Panc1 (cell line): ENCODE results near the gene MAP1LC3A. TPM values are rescaled to one million over a fixed set of nuclear protein-coding genes. Genes with fewer than 3 reads are reported as not detected.

Experiments used
- ATAC-seq: fragments of 200-7000 bp; cut with Tn5 transposase; 2 replicates; pipeline ENCODE4 v1.9.1; 2020; ENCODE audit warnings: mild to moderate bottlenecking, moderate library complexity
- BruUV-seq: library from RNA; stranded (reverse); fragments of 400-500 nt; replicated peaks from 2 replicates; lab custom pipeline; 2021; lab: Mats Ljungman, UMichigan
- CTCF ChIA-PET: fragments of 300-600 bp; sonication (Branson Sonifier 250); formaldehyde crosslinking; loops from one replicate; lab custom pipeline; 2022; ENCODE audit warnings: antibody characterized with exemption; lab: Charles Lee
- POLR2A ChIA-PET: fragments of 300-600 bp; sonication (Branson Sonifier 250); formaldehyde crosslinking; loops from one replicate; lab custom pipeline; 2022; ENCODE audit warnings: antibody characterized with exemption; lab: Charles Lee
- DNase-seq: peaks from one replicate; pipeline ENCODE4 v3.0.0-alpha.2; 2010; ENCODE audit warnings: low read depth, low spot score
- H3K27ac ChIP-seq: 2 replicates; pipeline ENCODE4 v1.5.1; 2011; ENCODE audit warnings: mild to moderate bottlenecking, low read length, inconsistent platforms
- H3K27me3 ChIP-seq: fragments of 200-500 bp; sonication (Bioruptor generic); 2 replicates; pipeline ENCODE4 v1.6.0; 2014; ENCODE audit warnings: low read length, inconsistent platforms; ENCODE audit not compliant: control insufficient read depth, insufficient read depth
- H3K36me3 ChIP-seq: fragments of 200-500 bp; sonication (Bioruptor generic); 2 replicates; pipeline ENCODE4 v1.5.1; 2014; ENCODE audit warnings: inconsistent platforms, mild to moderate bottlenecking, low read length, moderate library complexity; ENCODE audit not compliant: control insufficient read depth, insufficient read depth
- H3K4me1 ChIP-seq: 2 replicates; pipeline ENCODE4 v1.5.1; 2011; ENCODE audit warnings: inconsistent platforms, mild to moderate bottlenecking, low read length, moderate library complexity; ENCODE audit not compliant: control insufficient read depth, insufficient read depth
- H3K4me3 ChIP-seq, 2 experiments: 2 replicates each; pipeline ENCODE4 v1.5.1; 2011 to 2012; ENCODE audit warnings: low read depth in 2 of 2, low read length in 2 of 2, mild to moderate bottlenecking in 2 of 2, inconsistent platforms in 1 of 2, moderate library complexity in 1 of 2
- H3K9me3 ChIP-seq: fragments of 200-500 bp; sonication (Bioruptor generic); 2 replicates; pipeline ENCODE4 v1.5.1; 2014; ENCODE audit warnings: low read depth, mild to moderate bottlenecking, inconsistent platforms, low read length, moderate library complexity; ENCODE audit not compliant: control insufficient read depth, insufficient read depth
- POLR2AphosphoS5 ChIP-seq: IDR thresholded peaks from 2 replicates; pipeline ENCODE4 v1.6.1; 2012; ENCODE audit warnings: mild to moderate bottlenecking, low read depth, low read length, moderate library complexity
- SIN3A ChIP-seq: IDR thresholded peaks from 2 replicates; pipeline ENCODE4 v1.6.1; 2012; ENCODE audit warnings: low read depth, mild to moderate bottlenecking, low read length, moderate library complexity, borderline replicate concordance; ENCODE audit not compliant: insufficient read depth
- TCF7L2 ChIP-seq: IDR thresholded peaks from 2 replicates; pipeline ENCODE4 v1.6.1; 2011; ENCODE audit warnings: mild to moderate bottlenecking, low read depth, low read length, inconsistent platforms
- in situ Hi-C: cut with HindIII; loops from 2 replicates; pipeline ENCODE4 v1.10.0; 2016; ENCODE audit warnings: low sequenced_read_pairs, low pct_unique_long_range_greater_than_20kb
- intact Hi-C: fragments of 100-400 bp; cut with micrococcal nuclease; formaldehyde crosslinking; loops from one replicate; pipeline ENCODE4 v1.10.0; 2022; ENCODE audit not compliant: unreplicated experiment
- total RNA-seq: library from RNA; stranded (reverse); gene quantifications from one replicate; pipeline ENCODE4 v1.2.1, GENCODE V29; 2021; ENCODE audit not compliant: unreplicated experiment
- TF ChIP-seq, protein P1 (sequence below), 2 experiments: IDR thresholded peaks; 2 replicates each; pipeline ENCODE4 v1.6.1; 2011 to 2012; ENCODE audit warnings: low read depth in 2 of 2, control low read depth in 1 of 2, low read length in 1 of 2, mild to moderate bottlenecking in 1 of 2, moderate library complexity in 1 of 2; ENCODE audit not compliant: insufficient read depth in 1 of 2
- TF ChIP-seq, protein P2 (sequence below): fragments of 450-650 bp; IDR thresholded peaks from 2 replicates; pipeline ENCODE4 v1.5.1; 2017; ENCODE audit warnings: mild to moderate bottlenecking

The MAP1LC3A gene
- total RNA-seq, 1 experiment from 2014 or later, result 25.1 TPM

DNA sequence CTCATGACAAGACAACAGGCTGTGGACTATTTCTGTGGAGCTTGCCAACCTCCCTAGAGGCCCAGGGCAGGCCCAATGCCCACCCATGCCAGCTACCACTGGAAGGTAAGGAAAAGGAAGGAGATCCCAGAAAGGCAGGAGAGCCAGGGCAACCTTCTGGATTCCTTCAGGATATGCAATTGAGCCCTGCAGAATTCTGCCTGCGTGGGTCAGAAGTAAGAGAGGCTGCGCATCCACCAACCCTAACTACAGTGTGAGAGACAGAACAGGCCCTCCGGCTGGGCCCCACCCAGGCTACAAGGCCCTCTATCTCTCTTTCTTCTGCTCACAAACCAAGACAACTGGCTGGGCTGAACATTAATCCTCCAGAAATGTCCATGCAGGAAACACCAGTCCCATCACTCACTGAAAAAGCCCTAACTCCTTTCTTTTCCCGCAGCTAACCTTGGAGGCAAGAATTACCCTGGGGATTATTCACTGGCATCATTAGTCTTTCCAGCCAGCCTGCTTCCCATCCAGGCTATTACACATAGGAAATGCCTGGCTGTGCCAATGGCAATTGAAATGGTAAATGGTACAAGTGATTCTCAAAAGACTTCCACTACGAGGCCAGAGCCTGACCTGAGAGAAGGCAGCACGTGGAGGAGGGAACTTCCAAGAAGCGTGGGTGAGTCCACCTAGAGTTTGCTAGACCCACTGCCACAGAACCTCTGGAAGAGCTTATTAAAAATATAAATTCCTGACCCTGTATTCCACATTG, 15.2 kb downstream of the MAP1LC3A start:
- no peak for TF ChIP-seq TCF7L2
- TF ChIP-seq, protein P1, sequence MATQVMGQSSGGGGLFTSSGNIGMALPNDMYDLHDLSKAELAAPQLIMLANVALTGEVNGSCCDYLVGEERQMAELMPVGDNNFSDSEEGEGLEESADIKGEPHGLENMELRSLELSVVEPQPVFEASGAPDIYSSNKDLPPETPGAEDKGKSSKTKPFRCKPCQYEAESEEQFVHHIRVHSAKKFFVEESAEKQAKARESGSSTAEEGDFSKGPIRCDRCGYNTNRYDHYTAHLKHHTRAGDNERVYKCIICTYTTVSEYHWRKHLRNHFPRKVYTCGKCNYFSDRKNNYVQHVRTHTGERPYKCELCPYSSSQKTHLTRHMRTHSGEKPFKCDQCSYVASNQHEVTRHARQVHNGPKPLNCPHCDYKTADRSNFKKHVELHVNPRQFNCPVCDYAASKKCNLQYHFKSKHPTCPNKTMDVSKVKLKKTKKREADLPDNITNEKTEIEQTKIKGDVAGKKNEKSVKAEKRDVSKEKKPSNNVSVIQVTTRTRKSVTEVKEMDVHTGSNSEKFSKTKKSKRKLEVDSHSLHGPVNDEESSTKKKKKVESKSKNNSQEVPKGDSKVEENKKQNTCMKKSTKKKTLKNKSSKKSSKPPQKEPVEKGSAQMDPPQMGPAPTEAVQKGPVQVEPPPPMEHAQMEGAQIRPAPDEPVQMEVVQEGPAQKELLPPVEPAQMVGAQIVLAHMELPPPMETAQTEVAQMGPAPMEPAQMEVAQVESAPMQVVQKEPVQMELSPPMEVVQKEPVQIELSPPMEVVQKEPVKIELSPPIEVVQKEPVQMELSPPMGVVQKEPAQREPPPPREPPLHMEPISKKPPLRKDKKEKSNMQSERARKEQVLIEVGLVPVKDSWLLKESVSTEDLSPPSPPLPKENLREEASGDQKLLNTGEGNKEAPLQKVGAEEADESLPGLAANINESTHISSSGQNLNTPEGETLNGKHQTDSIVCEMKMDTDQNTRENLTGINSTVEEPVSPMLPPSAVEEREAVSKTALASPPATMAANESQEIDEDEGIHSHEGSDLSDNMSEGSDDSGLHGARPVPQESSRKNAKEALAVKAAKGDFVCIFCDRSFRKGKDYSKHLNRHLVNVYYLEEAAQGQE (IDR thresholded peaks at IDR 0.05; ENCODE audit: insufficient read depth in 1 of 2, low read depth in 2 of 2, low read length in 1 of 2), result no peak
- no peak for TF ChIP-seq SIN3A
- no peak for TF ChIP-seq POLR2AphosphoS5
- TF ChIP-seq, protein P2, sequence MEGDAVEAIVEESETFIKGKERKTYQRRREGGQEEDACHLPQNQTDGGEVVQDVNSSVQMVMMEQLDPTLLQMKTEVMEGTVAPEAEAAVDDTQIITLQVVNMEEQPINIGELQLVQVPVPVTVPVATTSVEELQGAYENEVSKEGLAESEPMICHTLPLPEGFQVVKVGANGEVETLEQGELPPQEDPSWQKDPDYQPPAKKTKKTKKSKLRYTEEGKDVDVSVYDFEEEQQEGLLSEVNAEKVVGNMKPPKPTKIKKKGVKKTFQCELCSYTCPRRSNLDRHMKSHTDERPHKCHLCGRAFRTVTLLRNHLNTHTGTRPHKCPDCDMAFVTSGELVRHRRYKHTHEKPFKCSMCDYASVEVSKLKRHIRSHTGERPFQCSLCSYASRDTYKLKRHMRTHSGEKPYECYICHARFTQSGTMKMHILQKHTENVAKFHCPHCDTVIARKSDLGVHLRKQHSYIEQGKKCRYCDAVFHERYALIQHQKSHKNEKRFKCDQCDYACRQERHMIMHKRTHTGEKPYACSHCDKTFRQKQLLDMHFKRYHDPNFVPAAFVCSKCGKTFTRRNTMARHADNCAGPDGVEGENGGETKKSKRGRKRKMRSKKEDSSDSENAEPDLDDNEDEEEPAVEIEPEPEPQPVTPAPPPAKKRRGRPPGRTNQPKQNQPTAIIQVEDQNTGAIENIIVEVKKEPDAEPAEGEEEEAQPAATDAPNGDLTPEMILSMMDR, result no peak
- Histone ChIP-seq H3K4me1 (no peaks in the 10 kb centered on the region), H3K4me3 (no peak overlapping the region), H3K9me3 (no peaks in the 10 kb centered on the region), H3K36me3 (no peaks in the 10 kb centered on the region; the same call in 1 of the 2 replicates), H3K27ac (no peak overlapping the region), H3K27me3 (no peaks in the 10 kb centered on the region)
- intact Hi-C loops, result no loop called here
- ChIA-PET POLR2A (no interaction called here), CTCF (interaction anchor here (0.8 kb wide), 1 partner anchor 12 kb away, joined by 3 read pairs; no protein-coding TSS in a partner anchor)
- DNase-seq (no peak), ATAC-seq (no peak)
- BruUV-seq, result no TSS peak
- in situ Hi-C loops, result no loop called here

DNA sequence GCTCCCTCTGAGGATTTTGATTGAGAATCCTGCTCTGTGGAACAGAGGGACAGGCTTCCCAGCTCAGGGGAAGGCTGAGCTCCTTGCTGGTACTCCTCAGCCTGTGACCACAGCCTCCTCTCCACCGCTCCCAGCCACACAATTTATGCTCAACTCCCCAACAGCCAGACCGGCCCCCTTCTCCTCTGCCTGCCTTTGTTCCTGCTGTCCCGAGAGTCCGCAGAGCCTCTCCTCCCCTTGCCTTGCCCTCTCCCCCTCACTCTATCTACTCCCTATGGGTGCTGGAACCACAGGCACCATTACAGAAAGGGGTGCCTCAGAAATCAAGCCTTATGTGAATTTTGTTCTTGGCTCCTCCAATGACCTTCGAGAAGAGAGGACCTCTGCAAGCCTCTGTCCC, 15.9 kb downstream of the MAP1LC3A start:
- ATAC-seq (no peak), DNase-seq (no peak)
- Histone ChIP-seq H3K27me3 (no peaks in the 10 kb centered on the region), H3K27ac (no peak overlapping the region), H3K4me3 (no peak overlapping the region), H3K9me3 (no peaks in the 10 kb centered on the region), H3K36me3 (no peaks in the 10 kb centered on the region; the same call in 1 of the 2 replicates), H3K4me1 (no peaks in the 10 kb centered on the region)
- TF ChIP-seq, protein P1 (IDR thresholded peaks at IDR 0.05; ENCODE audit: insufficient read depth in 1 of 2, low read depth in 2 of 2, low read length in 1 of 2), result no peak
- TF ChIP-seq TCF7L2 (no peak), POLR2AphosphoS5 (no peak), SIN3A (no peak)
- TF ChIP-seq, protein P2, result no peak
- intact Hi-C loops, result no loop called here
- in situ Hi-C loops, result no loop called here
- ChIA-PET POLR2A (no interaction called here), CTCF (no interaction called here)
- BruUV-seq, result no TSS peak
